Testis (tissue), 2 donors: ENCODE data around the gene KIF17.

ENCODE experiments used
- POLR2A ChIP-seq: fragments of 450-650 bp; IDR thresholded peaks from one replicate; pipeline ENCODE4 v1.6.1; 2017; ENCODE audit warnings: antibody characterized with exemption, mild to moderate bottlenecking, moderate library complexity
- TF ChIP-seq, protein P1 (sequence below), 3 experiments: fragments of 450-650 bp in 2 of 3; fragments of 200-600 bp in 1 of 3; sonication (generic) in 1 of 3; IDR thresholded peaks; one replicate each; pipeline ENCODE4 v1.5.1; 2016 to 2019; ENCODE audit warnings: antibody characterized with exemption in 3 of 3, mild to moderate bottlenecking in 2 of 3, moderate library complexity in 1 of 3

GRCh38 chr1:20660363-20660762 is 57.4 kb downstream of the KIF17 start:
- no peak for TF ChIP-seq POLR2A
- TF ChIP-seq, protein P1, sequence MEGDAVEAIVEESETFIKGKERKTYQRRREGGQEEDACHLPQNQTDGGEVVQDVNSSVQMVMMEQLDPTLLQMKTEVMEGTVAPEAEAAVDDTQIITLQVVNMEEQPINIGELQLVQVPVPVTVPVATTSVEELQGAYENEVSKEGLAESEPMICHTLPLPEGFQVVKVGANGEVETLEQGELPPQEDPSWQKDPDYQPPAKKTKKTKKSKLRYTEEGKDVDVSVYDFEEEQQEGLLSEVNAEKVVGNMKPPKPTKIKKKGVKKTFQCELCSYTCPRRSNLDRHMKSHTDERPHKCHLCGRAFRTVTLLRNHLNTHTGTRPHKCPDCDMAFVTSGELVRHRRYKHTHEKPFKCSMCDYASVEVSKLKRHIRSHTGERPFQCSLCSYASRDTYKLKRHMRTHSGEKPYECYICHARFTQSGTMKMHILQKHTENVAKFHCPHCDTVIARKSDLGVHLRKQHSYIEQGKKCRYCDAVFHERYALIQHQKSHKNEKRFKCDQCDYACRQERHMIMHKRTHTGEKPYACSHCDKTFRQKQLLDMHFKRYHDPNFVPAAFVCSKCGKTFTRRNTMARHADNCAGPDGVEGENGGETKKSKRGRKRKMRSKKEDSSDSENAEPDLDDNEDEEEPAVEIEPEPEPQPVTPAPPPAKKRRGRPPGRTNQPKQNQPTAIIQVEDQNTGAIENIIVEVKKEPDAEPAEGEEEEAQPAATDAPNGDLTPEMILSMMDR (IDR thresholded peaks at IDR 0.05), result no peak
